Measurements from ENCODE around the gene ACSS3.

ACSS3 gene

DNA sequence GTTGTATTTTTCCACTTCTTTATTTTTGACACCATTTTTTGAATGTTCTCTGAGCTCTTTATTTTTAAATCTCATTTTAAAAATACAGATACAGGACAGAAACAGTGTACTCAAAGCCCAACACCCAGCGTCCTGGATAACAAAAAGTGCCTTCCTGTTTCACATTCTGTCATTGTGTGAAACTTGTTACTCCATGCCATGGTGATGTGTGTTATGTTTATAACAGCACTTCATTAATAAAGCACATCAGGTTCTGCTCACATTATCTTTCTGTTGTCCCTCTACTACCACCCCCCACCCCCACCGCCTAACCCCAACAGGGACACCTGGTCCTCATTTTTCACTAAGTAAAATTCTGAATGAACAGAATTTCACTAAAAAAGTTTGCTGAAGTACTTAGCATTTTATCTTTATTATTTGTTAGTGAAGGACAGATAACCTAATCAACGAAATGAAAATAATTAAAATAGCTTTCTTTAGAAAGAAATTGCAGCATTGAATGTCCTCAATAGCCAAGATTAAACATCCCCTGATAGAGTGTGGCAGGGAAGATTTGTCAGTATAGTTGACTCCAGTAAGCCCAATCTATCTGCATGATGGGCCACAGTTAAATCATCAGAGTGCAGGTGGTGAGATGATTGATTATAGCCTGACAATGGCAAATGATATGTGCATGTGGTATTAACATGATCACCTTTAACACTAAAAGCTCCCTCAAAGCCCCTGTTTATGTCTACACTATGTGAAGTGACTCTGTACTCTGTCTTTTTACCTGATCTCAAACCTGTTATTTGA, 153.9 kb downstream of the ACSS3 start:
- peak in 2 of 3 experiments; percentile 62 to 92 for DNase-seq

GRCh38 chr12:81245458-81245857, 167.6 kb downstream of the ACSS3 start:
- no peak for DNase-seq

DNA sequence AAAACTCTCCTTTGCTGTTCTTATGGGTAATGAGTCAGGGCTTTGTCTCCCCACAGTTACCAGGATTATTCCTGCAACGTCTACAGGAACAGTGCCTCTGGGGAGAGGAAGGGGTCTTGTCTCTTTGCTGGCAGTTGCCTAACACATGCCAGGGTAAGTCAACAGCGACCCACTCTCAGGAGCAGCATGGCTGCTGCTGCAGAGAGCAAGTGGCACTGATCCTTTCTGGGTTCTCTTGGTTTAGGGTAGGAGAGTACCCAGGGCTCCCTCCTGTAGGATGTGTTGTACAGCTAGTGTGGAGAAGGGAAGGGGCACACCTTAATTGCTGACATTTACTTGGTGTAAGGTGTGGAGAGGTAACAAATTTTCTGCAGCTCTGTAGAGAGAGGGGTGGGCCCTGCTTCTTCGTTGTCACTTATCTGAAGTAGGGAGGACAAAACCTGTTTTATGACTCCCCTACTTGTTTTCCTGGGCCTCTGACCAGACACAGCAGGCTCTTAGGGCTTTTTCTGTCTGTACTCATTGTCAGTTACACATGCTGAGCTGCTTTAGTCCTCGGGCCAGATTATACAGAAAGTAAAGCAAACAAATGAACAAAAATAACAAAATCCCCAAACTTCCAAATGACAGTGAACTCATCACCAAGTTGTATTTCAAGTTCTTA, 168.2 kb downstream of the ACSS3 start:
- peak in 2 of 3 experiments; percentile 59 to 80 for DNase-seq

- no peak for DNase-seq
These were observed 172.1 kb downstream of the ACSS3 start for GRCh38 chr12:81249976-81250375.

DNA sequence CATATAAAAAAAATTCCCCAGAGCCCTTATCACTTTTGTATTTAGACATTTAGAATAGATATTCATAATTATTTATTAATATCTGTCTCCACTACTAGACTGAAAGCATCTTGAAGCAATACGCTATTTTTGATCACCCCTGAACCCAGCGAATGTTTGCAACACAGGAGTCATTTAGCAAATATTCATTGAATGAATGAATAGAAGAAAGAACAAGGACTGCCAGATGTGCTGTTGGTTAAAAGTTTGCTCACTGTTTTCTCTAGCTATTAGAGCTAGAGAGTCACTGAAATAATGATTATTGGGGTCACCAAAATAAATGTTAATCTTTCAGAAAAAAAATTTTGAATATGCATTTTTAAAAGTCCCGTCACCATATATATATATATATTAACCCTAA, 174.3 kb downstream of the ACSS3 start:
- DNase-seq, result no peak

- no peak for DNase-seq
These were observed 175.5 kb downstream of the ACSS3 start for GRCh38 chr12:81253360-81253759.

DNA sequence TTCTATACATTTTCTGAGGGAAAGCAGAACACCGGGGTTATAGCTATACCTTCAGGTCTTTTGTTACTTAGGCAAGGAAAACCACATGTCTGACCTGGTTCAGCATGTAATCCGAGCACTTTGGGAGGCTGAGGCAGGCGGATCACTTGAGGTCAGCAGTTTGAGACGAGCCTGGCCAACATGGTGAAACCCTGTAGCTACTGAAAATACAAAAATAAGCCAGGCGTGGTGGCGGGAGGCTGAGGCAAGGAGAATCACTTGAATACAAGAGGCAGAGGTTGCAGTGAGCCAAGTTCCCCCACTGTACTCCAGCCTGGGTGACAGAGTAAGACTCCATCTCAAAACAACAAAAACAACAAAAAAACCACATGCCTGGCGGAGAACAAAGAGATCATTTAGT, 177.6 kb downstream of the ACSS3 start:
- no peak for DNase-seq

GRCh38 chr12:81255947-81256346, 178.1 kb downstream of the ACSS3 start:
- no peak for DNase-seq

GRCh38 chr12:81257947-81258551, 180.2 kb downstream of the ACSS3 start:
- DNase-seq, result peak; percentile 58 to 90 (median 61)

- no peak for DNase-seq
These were observed 181.5 kb downstream of the ACSS3 start for GRCh38 chr12:81259360-81259759.

DNA sequence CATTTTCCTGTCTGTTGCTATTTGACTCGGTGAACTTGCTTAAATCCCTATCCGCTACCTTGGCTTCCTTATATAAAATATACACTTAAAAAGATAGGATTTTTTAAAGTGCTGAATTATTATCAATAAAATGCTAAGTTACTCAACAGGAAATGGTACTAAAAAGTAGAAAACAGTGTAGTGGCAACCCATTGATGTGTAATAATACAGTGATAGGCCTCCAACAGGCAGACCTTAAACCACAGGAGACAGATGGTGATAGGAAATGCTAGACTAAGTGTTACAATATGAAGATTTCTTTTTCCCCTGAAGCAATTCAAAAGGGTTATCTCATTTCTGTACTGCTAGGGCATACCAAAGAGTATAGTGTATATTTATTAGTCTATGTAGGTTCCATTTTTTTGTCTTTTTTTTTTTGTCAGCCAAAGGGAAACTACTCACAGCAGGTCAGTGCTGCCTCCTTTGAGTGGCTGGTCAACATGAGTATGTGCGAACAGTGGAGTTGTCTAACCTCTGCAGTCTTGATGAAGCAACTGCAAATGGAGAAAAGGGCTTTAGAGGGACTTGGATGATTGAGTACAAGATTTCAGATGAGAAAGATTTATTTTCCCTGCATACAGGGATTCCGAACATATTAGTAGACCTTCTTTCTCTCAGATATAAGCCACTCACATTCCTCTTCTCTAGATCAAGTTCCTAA, 183.8 kb downstream of the ACSS3 start:
- DNase-seq, result peak in 1 of 3 experiments; percentile 19

GRCh38 chr12:81263072-81263471, 185.2 kb downstream of the ACSS3 start:
- DNase-seq, result peak in 1 of 3 experiments; percentile 12

DNA sequence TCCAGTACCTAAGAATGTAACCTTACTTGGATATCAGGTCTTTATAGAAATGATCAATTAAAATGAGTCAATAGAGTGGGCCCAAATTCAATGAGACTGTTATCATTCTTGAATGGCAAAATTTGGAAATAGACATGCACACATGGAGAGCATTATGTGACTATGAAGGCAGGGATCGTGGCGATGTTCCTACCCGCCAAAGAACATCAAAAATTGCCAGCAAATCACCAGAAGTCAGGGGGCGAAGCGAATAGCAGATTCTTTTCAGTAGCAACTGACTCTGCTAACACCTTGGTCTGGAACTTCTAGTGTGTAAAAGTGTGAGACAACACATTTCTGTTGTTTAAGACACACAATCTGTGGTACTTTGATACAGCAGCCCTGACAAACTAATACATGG, 192.5 kb downstream of the ACSS3 start:
- DNase-seq, result no peak

DNA sequence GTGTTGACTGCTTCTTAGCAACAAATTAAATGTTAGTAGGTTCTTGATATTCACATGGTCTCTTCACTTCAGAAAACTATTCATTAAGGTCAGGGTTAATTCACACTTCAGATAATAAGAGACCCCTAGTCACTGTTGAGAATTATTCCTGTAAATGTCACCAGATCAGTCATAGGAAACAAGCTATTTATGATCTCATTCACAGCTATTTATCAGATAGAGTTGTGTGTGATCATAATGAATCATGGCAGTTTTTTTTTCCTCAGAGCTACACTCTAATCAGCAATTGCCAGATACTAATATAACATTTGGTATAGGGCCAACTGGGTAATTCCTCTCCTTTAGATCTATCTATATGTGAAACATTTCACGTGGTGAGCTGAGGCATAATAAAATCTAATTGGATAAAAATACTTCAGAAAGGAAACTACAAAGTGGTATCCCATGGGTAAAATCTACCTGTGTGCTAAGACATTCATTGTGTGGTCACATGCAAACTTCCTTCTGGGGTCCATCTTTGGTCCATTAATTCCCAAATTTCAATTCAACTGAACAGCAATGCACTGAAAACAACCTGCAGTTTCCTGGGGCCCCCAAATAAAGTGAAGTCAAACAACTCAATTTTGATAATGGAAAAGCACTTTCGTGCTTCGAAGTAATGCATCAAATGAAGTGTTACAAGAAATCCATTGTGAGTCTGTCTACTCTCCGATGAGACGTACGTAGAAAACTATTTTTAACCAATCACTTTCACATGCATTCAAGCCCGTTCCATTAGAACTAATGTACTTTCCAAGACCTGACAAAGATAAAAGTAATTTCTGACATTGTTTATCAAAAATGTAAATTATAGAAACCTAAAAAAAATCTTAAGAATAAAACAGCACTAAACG, 197.0 kb downstream of the ACSS3 start:
- DNase-seq, result peak in 2 of 3 experiments; percentile 13 to 77

- DNase-seq, result no peak
These were observed 206.3 kb downstream of the ACSS3 start for GRCh38 chr12:81284137-81284536.

DNA sequence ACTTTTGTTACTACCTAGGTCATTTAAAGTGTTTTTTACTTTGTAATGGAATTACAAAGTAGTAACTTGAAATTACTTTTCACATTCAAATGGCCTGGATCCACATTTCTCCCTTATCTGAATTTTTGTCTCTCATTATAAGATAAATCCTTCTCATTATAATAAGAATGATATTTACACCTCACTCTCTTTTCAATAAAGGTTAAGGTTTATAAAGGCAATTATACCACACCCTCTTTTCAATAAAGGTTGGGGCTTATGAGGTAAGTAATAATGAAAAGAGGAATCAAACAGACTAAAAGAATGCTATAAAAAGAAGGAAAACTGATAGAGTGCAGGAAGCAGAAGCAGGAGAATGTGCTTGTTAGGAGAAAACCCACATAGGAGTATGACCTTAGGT, 210.8 kb downstream of the ACSS3 start:
- DNase-seq, result no peak

GRCh38 chr12:81294325-81295190, 216.7 kb downstream of the ACSS3 start:
- no peak for DNase-seq

GRCh38 chr12:81295251-81295650, 217.4 kb downstream of the ACSS3 start:
- DNase-seq, result no peak

GRCh38 chr12:81296556-81297305, 218.9 kb downstream of the ACSS3 start:
- DNase-seq, result peak in 1 of 3 experiments; percentile 7

DNA sequence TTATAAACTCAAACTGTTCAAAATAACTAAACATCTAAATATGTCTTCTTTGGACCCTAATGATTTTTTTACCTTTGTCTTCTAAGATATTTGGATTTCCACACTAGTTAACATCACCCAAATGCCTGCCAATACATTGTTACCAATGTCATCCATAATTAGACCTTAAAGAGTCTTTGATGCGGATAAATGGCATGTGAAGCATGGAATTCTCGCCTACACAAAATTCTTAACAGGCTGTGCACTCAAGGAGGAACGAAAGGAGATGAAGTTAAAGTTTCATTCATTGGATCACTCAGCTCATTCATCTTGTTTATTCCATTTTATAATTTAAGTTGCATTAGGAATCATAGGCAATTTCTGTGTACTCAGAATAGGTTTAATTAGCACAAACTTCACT, 219.7 kb downstream of the ACSS3 start:
- DNase-seq, result no peak

Data from NCI-H1417 (cell line).